Prostate gland (tissue), 2 donors: ENCODE data around the gene NGEF.

Experiments
- CTCF ChIP-seq, 4 experiments: fragments of 200-600 bp in 2 of 4; fragments of 450-650 bp in 2 of 4; sonication (generic) in 2 of 4; IDR thresholded peaks; 1 replicate in 3 of 4; 2 replicates in 1 of 4; pipeline ENCODE4 v1.5.1; 2016 to 2019; ENCODE audit warnings: antibody characterized with exemption in 4 of 4, mild to moderate bottlenecking in 2 of 4, moderate library complexity in 2 of 4
- POLR2A ChIP-seq: fragments of 450-650 bp; IDR thresholded peaks from one replicate; pipeline ENCODE4 v1.6.1; 2016; ENCODE audit warnings: antibody characterized with exemption, mild to moderate bottlenecking

DNA sequence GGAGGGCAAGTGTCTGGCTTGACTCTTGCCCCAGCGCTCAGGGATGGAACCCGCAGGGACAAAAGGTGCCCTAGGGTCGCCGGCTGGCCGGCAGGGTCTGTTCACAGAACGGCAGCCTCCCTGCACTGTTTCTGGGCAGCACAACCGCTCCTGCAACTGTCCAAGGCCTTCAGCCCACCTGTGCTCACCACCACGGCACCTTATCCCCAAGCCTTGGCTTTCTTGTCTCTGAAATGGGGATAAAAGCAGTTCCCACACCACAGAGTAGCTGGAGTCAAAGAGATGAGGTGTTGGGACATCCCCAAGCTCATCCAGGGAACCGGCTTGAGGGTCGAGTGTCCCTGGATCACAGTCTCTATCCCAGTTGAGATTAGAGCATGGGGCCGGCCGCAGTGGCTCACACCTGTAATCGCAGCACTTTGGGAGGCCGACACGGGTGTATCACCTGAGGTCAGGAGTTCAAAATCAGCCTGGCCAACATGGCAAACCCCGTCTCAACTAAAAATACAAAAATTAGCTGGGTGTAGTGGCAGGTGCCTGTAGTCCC is 138.3 kb downstream of the NGEF start:
- TF ChIP-seq CTCF (IDR thresholded peaks at IDR 0.05) (no peak), POLR2A (no peak)
